ENCODE measurements around the gene LRRC8E.
"Not testable (repeated sequence)": the region's sequence is repeated elsewhere in the genome, so short reads cannot be mapped to it uniquely, and the experiment has no call there.

Gene LRRC8E

GRCh38 chr19:7855426-7856108, 32.7 kb upstream of the LRRC8E start:
- peaks cover 0 to 1% of the 10 kb centered on the region in 2 donors for H3K27me3 ChIP-seq (ENCODE audit: control insufficient read depth in 1 of 2, insufficient read depth in 2 of 2, low read length in 2 of 2)
- no peak overlapping the region for H3K9ac ChIP-seq (ENCODE audit: low read depth in 1 of 2, low read length in 2 of 2)
- no peak overlapping the region for H3K4me3 ChIP-seq (ENCODE audit: low read depth in 1 of 2, low read length in 2 of 2)
- no peaks in the 10 kb centered on the region for H3K9me3 ChIP-seq (ENCODE audit: control insufficient read depth in 1 of 2, low read length in 2 of 2)
- no peak overlapping the region for H3K27ac ChIP-seq (ENCODE audit: low read depth, low read length)
- H3K4me1 ChIP-seq (ENCODE audit: control insufficient read depth in 1 of 2, insufficient read depth in 2 of 2, low read length in 2 of 2): peaks cover 9 to 14% of the 10 kb centered on the region in 2 donors
- no peaks in the 10 kb centered on the region for H3K36me3 ChIP-seq (ENCODE audit: control insufficient read depth in 1 of 2, insufficient read depth in 2 of 2, low read length in 2 of 2)

GRCh38 chr19:7856109-7856591, 32.2 kb upstream of the LRRC8E start:
- Histone ChIP-seq H3K4me1 (ENCODE audit: control insufficient read depth in 1 of 2, insufficient read depth in 2 of 2, low read length in 2 of 2) (peaks cover 10 to 15% of the 10 kb centered on the region in 2 donors), H3K27me3 (ENCODE audit: control insufficient read depth in 1 of 2, insufficient read depth in 2 of 2, low read length in 2 of 2) (peaks cover 4 to 7% of the 10 kb centered on the region in 2 donors), H3K9me3 (ENCODE audit: control insufficient read depth in 1 of 2, low read length in 2 of 2) (no peaks in the 10 kb centered on the region), H3K36me3 (ENCODE audit: control insufficient read depth in 1 of 2, insufficient read depth in 2 of 2, low read length in 2 of 2) (no peaks in the 10 kb centered on the region), H3K27ac (ENCODE audit: low read depth, low read length) (no peak overlapping the region), H3K4me3 (ENCODE audit: low read depth in 1 of 2, low read length in 2 of 2) (no peak overlapping the region), H3K9ac (ENCODE audit: low read depth in 1 of 2, low read length in 2 of 2) (no peak overlapping the region)

GRCh38 chr19:7856679-7857663, 31.3 kb upstream of the LRRC8E start:
- Histone ChIP-seq H3K9me3 (ENCODE audit: control insufficient read depth in 1 of 2, low read length in 2 of 2) (no peaks in the 10 kb centered on the region), H3K27ac (ENCODE audit: low read depth, low read length) (no peak overlapping the region), H3K27me3 (ENCODE audit: control insufficient read depth in 1 of 2, insufficient read depth in 2 of 2, low read length in 2 of 2) (peaks cover 11 to 15% of the 10 kb centered on the region in 2 donors), H3K36me3 (ENCODE audit: control insufficient read depth in 1 of 2, insufficient read depth in 2 of 2, low read length in 2 of 2) (no peaks in the 10 kb centered on the region), H3K4me3 (ENCODE audit: low read depth in 1 of 2, low read length in 2 of 2) (no peak overlapping the region), H3K4me1 (ENCODE audit: control insufficient read depth in 1 of 2, insufficient read depth in 2 of 2, low read length in 2 of 2) (peaks cover 18 to 23% of the 10 kb centered on the region in 2 donors), H3K9ac (ENCODE audit: low read depth in 1 of 2, low read length in 2 of 2) (no peak overlapping the region)

GRCh38 chr19:7857727-7858108, 30.6 kb upstream of the LRRC8E start:
- Histone ChIP-seq H3K36me3 (ENCODE audit: control insufficient read depth in 1 of 2, insufficient read depth in 2 of 2, low read length in 2 of 2) (no peaks in the 10 kb centered on the region), H3K27me3 (ENCODE audit: control insufficient read depth in 1 of 2, insufficient read depth in 2 of 2, low read length in 2 of 2) (peaks cover 13 to 15% of the 10 kb centered on the region in 2 donors), H3K4me3 (ENCODE audit: low read depth in 1 of 2, low read length in 2 of 2) (no peak overlapping the region), H3K9ac (ENCODE audit: low read depth in 1 of 2, low read length in 2 of 2) (no peak overlapping the region), H3K9me3 (ENCODE audit: control insufficient read depth in 1 of 2, low read length in 2 of 2) (no peaks in the 10 kb centered on the region), H3K4me1 (ENCODE audit: control insufficient read depth in 1 of 2, insufficient read depth in 2 of 2, low read length in 2 of 2) (peaks cover 22 to 26% of the 10 kb centered on the region in 2 donors), H3K27ac (ENCODE audit: low read depth, low read length) (no peak overlapping the region)

GRCh38 chr19:7858109-7858770, 30.1 kb upstream of the LRRC8E start:
- Histone ChIP-seq H3K36me3 (ENCODE audit: control insufficient read depth in 1 of 2, insufficient read depth in 2 of 2, low read length in 2 of 2) (no peaks in the 10 kb centered on the region), H3K9ac (ENCODE audit: low read depth in 1 of 2, low read length in 2 of 2) (no peak overlapping the region), H3K27ac (ENCODE audit: low read depth, low read length) (no peak overlapping the region), H3K4me3 (ENCODE audit: low read depth in 1 of 2, low read length in 2 of 2) (no peak overlapping the region), H3K4me1 (ENCODE audit: control insufficient read depth in 1 of 2, insufficient read depth in 2 of 2, low read length in 2 of 2) (peaks cover 22 to 23% of the 10 kb centered on the region in 2 donors), H3K27me3 (ENCODE audit: control insufficient read depth in 1 of 2, insufficient read depth in 2 of 2, low read length in 2 of 2) (peaks cover 15 to 16% of the 10 kb centered on the region in 2 donors), H3K9me3 (ENCODE audit: control insufficient read depth in 1 of 2, low read length in 2 of 2) (no peaks in the 10 kb centered on the region)

- H3K27me3 ChIP-seq (ENCODE audit: control insufficient read depth in 1 of 2, insufficient read depth in 2 of 2, low read length in 2 of 2): peaks cover 21 to 23% of the 10 kb centered on the region in 2 donors
- H3K36me3 ChIP-seq (ENCODE audit: control insufficient read depth in 1 of 2, insufficient read depth in 2 of 2, low read length in 2 of 2); H3K9me3 ChIP-seq (ENCODE audit: control insufficient read depth in 1 of 2, low read length in 2 of 2); H3K4me3 ChIP-seq (ENCODE audit: low read depth in 1 of 2, low read length in 2 of 2); H3K9ac ChIP-seq (ENCODE audit: low read depth in 1 of 2, low read length in 2 of 2); H3K27ac ChIP-seq (ENCODE audit: low read depth, low read length): not testable (repeated sequence)
- peaks cover 16 to 19% of the 10 kb centered on the region in 2 donors for H3K4me1 ChIP-seq (ENCODE audit: control insufficient read depth in 1 of 2, insufficient read depth in 2 of 2, low read length in 2 of 2)
Measured at GRCh38 chr19:7859087-7859486, 29.2 kb upstream of the LRRC8E start.

GRCh38 chr19:7859831-7860713, 28.2 kb upstream of the LRRC8E start:
- Histone ChIP-seq H3K9me3 (ENCODE audit: control insufficient read depth in 1 of 2, low read length in 2 of 2) (no peaks in the 10 kb centered on the region), H3K4me3 (ENCODE audit: low read depth in 1 of 2, low read length in 2 of 2) (no peak overlapping the region), H3K36me3 (ENCODE audit: control insufficient read depth in 1 of 2, insufficient read depth in 2 of 2, low read length in 2 of 2) (no peaks in the 10 kb centered on the region), H3K9ac (ENCODE audit: low read depth in 1 of 2, low read length in 2 of 2) (no peak overlapping the region), H3K27ac (ENCODE audit: low read depth, low read length) (no peak overlapping the region), H3K4me1 (ENCODE audit: control insufficient read depth in 1 of 2, insufficient read depth in 2 of 2, low read length in 2 of 2) (peaks cover 16 to 19% of the 10 kb centered on the region in 2 donors), H3K27me3 (ENCODE audit: control insufficient read depth in 1 of 2, insufficient read depth in 2 of 2, low read length in 2 of 2) (peaks cover 30 to 31% of the 10 kb centered on the region in 2 donors)

GRCh38 chr19:7860714-7861618, 27.3 kb upstream of the LRRC8E start:
- H3K9ac ChIP-seq (ENCODE audit: low read depth in 1 of 2, low read length in 2 of 2): no peak overlapping the region
- peaks cover 16 to 19% of the 10 kb centered on the region in 2 donors for H3K4me1 ChIP-seq (ENCODE audit: control insufficient read depth in 1 of 2, insufficient read depth in 2 of 2, low read length in 2 of 2)
- H3K27ac ChIP-seq (ENCODE audit: low read depth, low read length): no peak overlapping the region
- H3K4me3 ChIP-seq (ENCODE audit: low read depth in 1 of 2, low read length in 2 of 2): no peak overlapping the region
- peaks cover 35 to 37% of the 10 kb centered on the region in 2 donors for H3K27me3 ChIP-seq (ENCODE audit: control insufficient read depth in 1 of 2, insufficient read depth in 2 of 2, low read length in 2 of 2)
- H3K36me3 ChIP-seq (ENCODE audit: control insufficient read depth in 1 of 2, insufficient read depth in 2 of 2, low read length in 2 of 2): no peaks in the 10 kb centered on the region
- H3K9me3 ChIP-seq (ENCODE audit: control insufficient read depth in 1 of 2, low read length in 2 of 2): no peaks in the 10 kb centered on the region

All from duodenal mucosa (tissue), 2 donors.